Duodenal mucosa (tissue), 2 donors: ENCODE data around the gene CREBL2.
"Not testable (repeated sequence)": the region's sequence is repeated elsewhere in the genome, so short reads cannot be mapped to it uniquely, and the experiment has no call there.

ENCODE experiments used
- H3K27ac ChIP-seq: one replicate; pipeline ENCODE4 v1.7.0; 2013; ENCODE audit warnings: low read depth, low read length
- H3K27me3 ChIP-seq, 2 donors: one replicate each; pipeline ENCODE4 v1.7.0; 2013; ENCODE audit warnings: low read length in 2 of 2, control low read depth in 1 of 2; ENCODE audit not compliant: insufficient read depth in 2 of 2, control insufficient read depth in 1 of 2
- H3K36me3 ChIP-seq, 2 donors: one replicate each; pipeline ENCODE4 v1.7.0; 2013; ENCODE audit warnings: low read length in 2 of 2, control low read depth in 1 of 2; ENCODE audit not compliant: insufficient read depth in 2 of 2, control insufficient read depth in 1 of 2
- H3K4me1 ChIP-seq, 2 donors: one replicate each; pipeline ENCODE4 v1.7.0; 2013; ENCODE audit warnings: low read length in 2 of 2, control low read depth in 1 of 2; ENCODE audit not compliant: insufficient read depth in 2 of 2, control insufficient read depth in 1 of 2
- H3K4me3 ChIP-seq, 2 donors: one replicate each; pipeline ENCODE4 v1.7.0; 2013; ENCODE audit warnings: low read length in 2 of 2, low read depth in 1 of 2
- H3K9ac ChIP-seq, 2 donors: one replicate each; pipeline ENCODE4 v1.7.0; 2013; ENCODE audit warnings: low read length in 2 of 2, low read depth in 1 of 2
- H3K9me3 ChIP-seq, 2 donors: one replicate each; pipeline ENCODE4 v1.7.0; 2013; ENCODE audit warnings: low read length in 2 of 2, control low read depth in 1 of 2; ENCODE audit not compliant: control insufficient read depth in 1 of 2

CREBL2 gene

GRCh38 chr12:12611512-12612306 is at the start of gene CREBL2:
CREBL2 (plus strand) TSS chr12:12611876; CDS start chr12:12612173, 297 bp downstream.
- Histone ChIP-seq H3K9me3 (no peaks in the 10 kb centered on the region), H3K27ac (peak within 1 kb of the TSS; percentile 90), H3K4me3 (peak within 1 kb of the TSS; percentile 86 to 92), H3K27me3 (no peaks in the 10 kb centered on the region), H3K9ac (peak within 1 kb of the TSS; percentile 83 to 87), H3K36me3 (peaks cover 0 to 6% of the 10 kb centered on the region in 2 donors), H3K4me1 (peaks cover 13 to 16% of the 10 kb centered on the region in 2 donors)

DNA sequence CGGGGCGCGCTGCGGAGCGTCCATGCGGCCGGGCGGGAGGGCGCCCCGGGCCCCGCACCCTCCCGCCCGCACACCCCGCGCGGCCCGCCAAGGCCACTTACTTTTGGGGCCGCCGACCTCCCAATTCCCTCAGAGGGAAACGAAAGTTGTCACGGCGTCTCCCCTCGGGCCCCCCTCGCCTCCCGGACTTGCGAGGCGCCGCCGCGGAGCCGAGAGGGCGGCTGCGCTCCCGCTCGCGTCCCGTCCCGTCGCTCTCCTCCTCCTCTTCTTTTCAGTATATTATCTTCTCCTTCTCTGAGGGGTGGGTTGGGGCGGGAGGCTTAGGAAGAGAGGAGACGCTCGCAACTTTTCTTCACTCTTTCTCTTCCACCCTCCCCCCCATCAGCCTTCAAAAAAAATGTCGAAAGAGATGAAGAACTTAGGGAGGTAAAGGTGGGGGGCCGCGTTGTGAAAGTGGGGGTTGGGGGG is 49.6 kb upstream of the CREBL2 start:
- Histone ChIP-seq H3K9ac (peak overlapping the region; percentile 97 to 99), H3K36me3 (no peaks in the 10 kb centered on the region), H3K4me1 (peaks cover 10 to 28% of the 10 kb centered on the region in 2 donors), H3K9me3 (no peaks in the 10 kb centered on the region), H3K27me3 (no peaks in the 10 kb centered on the region), H3K27ac (peak overlapping the region; percentile 96), H3K4me3 (peak overlapping the region; percentile 82 to 92)

DNA sequence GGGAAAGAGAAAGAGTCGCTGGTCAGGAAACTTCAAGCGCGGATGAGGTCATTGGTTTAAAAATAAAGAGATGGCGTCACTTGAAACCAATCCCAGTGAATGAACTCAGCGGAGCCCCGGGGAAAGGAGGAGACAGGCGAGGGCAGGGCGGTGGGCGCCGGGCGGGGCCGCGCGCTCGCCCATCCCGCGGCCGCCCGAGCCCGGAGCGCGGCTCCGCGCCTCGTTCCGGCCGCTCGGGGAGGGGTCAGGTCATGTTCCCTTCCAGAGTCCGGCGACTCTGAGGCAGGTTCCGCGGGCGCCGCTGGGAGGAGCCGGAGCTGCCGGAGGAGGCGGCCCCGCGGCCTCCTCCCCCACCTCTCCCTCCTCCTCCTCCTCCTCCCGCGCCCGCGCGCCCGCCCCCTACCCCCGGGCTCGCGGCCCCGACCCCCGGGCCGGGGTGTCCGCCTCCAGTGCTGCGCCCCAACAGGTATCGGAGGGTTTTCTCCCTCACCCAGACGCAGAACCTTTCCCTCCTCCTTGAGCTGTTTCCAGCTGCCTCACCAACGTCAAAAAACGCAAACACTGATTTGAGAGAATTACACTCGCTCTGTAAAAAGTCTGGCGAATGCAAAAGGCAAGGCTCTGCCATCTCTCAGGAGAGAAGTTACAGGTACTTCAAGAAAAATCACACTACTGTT is 49.0 kb upstream of the CREBL2 start, which contains the start of gene DUSP16:
TSS of gene DUSP16 (minus strand) at position 279 of the 677 bp plus-strand sequence. CDS start 41,765 bp downstream, outside the sequence.
- H3K9me3 ChIP-seq = no peaks in the 10 kb centered on the region
- H3K9ac ChIP-seq = peak within 1 kb of the TSS; percentile 97 to 99
- peak within 1 kb of the TSS; percentile 96 for H3K27ac ChIP-seq
- peak within 1 kb of the TSS; percentile 82 to 92 for H3K4me3 ChIP-seq
- H3K27me3 ChIP-seq = no peaks in the 10 kb centered on the region
- no peaks in the 10 kb centered on the region for H3K36me3 ChIP-seq
- peaks cover 10 to 27% of the 10 kb centered on the region in 2 donors for H3K4me1 ChIP-seq

DNA sequence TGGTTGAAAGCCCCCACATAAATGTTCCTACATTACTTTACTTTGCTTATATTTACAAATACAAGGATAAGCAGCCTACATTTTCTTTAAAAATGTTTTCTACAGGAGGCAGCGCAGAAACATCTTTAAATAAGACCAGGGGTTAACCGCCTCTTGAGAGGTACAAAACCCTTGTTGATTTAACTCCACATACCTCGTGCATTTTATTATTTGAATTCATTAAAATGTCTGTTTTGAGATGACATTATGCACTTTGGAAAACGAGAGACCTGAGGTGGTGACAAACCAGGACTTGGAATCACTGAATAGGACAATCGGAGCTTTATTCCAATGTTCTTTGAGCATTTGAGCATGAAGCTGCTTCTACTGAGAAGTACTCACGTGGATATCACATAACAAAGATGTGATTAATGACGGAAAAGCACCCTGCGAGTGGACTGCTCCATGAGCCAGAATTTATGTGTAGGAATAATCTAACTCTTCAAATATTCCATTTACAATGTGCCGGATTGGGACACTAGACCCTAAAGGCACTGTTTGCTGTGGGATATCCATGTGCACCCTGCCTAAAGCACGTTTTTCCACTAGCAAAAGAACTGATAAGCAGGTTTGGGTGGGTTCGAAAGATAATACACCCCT is 48.3 kb upstream of the CREBL2 start:
- Histone ChIP-seq H3K9me3 (no peaks in the 10 kb centered on the region), H3K27ac (peak overlapping the region; percentile 96), H3K9ac (peak overlapping the region; percentile 61 to 86), H3K27me3 (no peaks in the 10 kb centered on the region), H3K4me1 (peaks cover 10 to 22% of the 10 kb centered on the region in 2 donors), H3K4me3 (peak overlapping the region; percentile 66 to 92), H3K36me3 (no peaks in the 10 kb centered on the region)

- Histone ChIP-seq H3K4me3 (no peak overlapping the region), H3K9ac (no peak overlapping the region), H3K4me1 (peaks cover 10 to 13% of the 10 kb centered on the region in 2 donors), H3K9me3 (no peaks in the 10 kb centered on the region), H3K27me3 (no peaks in the 10 kb centered on the region), H3K36me3 (no peaks in the 10 kb centered on the region), H3K27ac (no peak overlapping the region)
These were observed 46.8 kb upstream of the CREBL2 start for GRCh38 chr12:12564911-12565310.

DNA sequence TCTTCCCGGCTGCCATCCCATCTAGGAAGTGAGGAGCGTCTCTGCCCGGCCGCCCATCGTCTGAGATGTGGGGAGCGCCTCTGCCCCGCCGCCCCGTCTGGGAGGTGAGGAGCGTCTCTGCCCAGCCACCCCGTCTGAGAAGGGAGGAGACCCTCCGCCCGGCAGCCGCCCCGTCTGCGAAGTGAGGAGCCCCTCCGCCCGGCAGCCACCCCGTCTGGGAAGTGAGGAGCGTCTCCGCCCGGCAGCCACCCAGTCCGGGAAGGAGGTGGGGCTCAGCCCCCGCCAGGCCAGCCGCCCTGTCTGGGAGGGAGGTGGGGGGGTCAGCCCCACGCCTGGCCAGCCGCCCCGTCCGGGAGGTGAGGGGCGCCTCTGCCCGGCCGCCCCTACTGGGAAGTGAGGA is 45.7 kb upstream of the CREBL2 start:
- H3K27me3 ChIP-seq, H3K9ac ChIP-seq, H3K9me3 ChIP-seq, H3K36me3 ChIP-seq, H3K27ac ChIP-seq, H3K4me3 ChIP-seq: not testable (repeated sequence)
- peaks cover 6 to 13% of the 10 kb centered on the region in 2 donors for H3K4me1 ChIP-seq

DNA sequence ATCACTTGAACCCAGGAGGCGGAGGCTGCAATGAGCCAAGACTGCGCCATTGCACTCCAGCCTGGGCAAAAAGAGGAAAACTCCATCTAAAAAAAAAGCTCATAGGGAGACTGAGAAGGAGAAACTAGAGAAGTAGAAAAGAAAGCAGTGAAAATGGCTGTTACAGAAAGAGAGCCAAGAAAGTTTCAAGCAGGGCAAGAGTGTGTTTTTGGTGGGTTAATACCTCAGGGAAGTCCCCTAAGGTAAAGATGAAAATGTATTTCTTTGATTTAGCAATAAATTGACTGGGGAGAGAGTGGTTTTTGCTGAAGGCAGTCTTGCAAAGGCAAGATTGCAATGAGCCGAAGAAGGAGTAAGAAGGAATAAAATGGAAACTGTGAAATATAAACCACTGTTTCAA is 39.0 kb upstream of the CREBL2 start:
- Histone ChIP-seq H3K4me1 (no peaks in the 10 kb centered on the region), H3K36me3 (no peaks in the 10 kb centered on the region), H3K9ac (no peak overlapping the region), H3K27me3 (no peaks in the 10 kb centered on the region), H3K9me3 (no peaks in the 10 kb centered on the region), H3K4me3 (no peak overlapping the region), H3K27ac (no peak overlapping the region)

DNA sequence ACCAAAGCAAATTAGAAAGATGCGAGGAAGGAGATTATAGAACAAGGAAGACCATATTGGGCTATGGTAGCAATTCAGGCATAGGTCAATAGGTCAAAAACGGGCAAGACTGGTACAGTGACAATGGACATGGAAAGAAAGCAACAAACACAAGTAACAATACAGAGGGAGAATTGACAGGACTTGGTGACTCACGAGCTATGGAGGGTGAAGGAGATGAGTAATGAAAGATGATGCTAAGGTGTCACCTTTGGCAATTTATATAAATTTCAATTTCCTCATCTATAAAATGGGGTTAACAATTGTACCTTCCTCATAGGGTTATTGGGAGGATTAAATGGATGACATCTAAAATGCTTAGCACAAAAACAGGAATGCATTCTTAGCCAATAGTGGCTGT is 33.9 kb upstream of the CREBL2 start:
- H3K4me1 ChIP-seq = peaks cover 0 to 4% of the 10 kb centered on the region in 2 donors
- H3K27ac ChIP-seq = no peak overlapping the region
- no peak overlapping the region for H3K9ac ChIP-seq
- no peaks in the 10 kb centered on the region for H3K9me3 ChIP-seq
- H3K27me3 ChIP-seq = no peaks in the 10 kb centered on the region
- H3K36me3 ChIP-seq = no peaks in the 10 kb centered on the region
- no peak overlapping the region for H3K4me3 ChIP-seq

GRCh38 chr12:12580716-12581115 is 31.0 kb upstream of the CREBL2 start:
- not testable (repeated sequence) for H3K4me3 ChIP-seq, H3K36me3 ChIP-seq, H3K4me1 ChIP-seq, H3K27ac ChIP-seq, H3K9me3 ChIP-seq, H3K9ac ChIP-seq, H3K27me3 ChIP-seq
